Fibroblast of lung (primary cell): ENCODE results near the gene EIF4A2. TPM values are rescaled to one million over a fixed set of nuclear protein-coding genes. Genes with fewer than 3 reads are reported as not detected.

Source experiments
- DNase-seq, 2 donors: peaks; one replicate each; pipeline versions ENCODE4 v3.0.0 to v3.0.0-alpha.2; 2010; ENCODE audit warnings: low read depth in 2 of 2
- H2AFZ ChIP-seq: 2 replicates; pipeline ENCODE4 v1.5.1; 2012; ENCODE audit warnings: low read length, control low read depth, inconsistent platforms
- H3K27ac ChIP-seq: 2 replicates; pipeline ENCODE4 v1.5.1; 2011; ENCODE audit warnings: low read length, control low read depth; ENCODE audit not compliant: insufficient read depth
- H3K27me3 ChIP-seq: 2 replicates; pipeline ENCODE4 v1.5.1; 2011; ENCODE audit warnings: mild to moderate bottlenecking, low read length; ENCODE audit not compliant: control insufficient read depth, insufficient read depth
- H3K36me3 ChIP-seq: 2 replicates; pipeline ENCODE4 v1.5.1; 2011; ENCODE audit warnings: low read length; ENCODE audit not compliant: control insufficient read depth, insufficient read depth
- H3K4me1 ChIP-seq: 2 replicates; pipeline ENCODE4 v1.5.1; 2011; ENCODE audit warnings: low read length; ENCODE audit not compliant: control insufficient read depth, insufficient read depth; ENCODE audit errors: extremely low read depth
- H3K4me2 ChIP-seq: 2 replicates; pipeline ENCODE4 v1.5.1; 2011; ENCODE audit warnings: low read length, control low read depth; ENCODE audit not compliant: insufficient read depth; ENCODE audit errors: extremely low read depth
- H3K4me3 ChIP-seq, 4 experiments: fragments of 200-600 bp in 1 of 4; sonication (generic) in 1 of 4; replicated peaks in 1 of 4; 2 replicates each; pipeline ENCODE4 v1.5.1; 2011 to 2016; ENCODE audit warnings: low read length in 4 of 4, low read depth in 3 of 4, mild to moderate bottlenecking in 3 of 4, control low read depth in 2 of 4, inconsistent platforms in 1 of 4, mixed read lengths in 1 of 4; ENCODE audit not compliant: insufficient read depth in 1 of 4; ENCODE audit errors: control extremely low read depth in 1 of 4
- H3K79me2 ChIP-seq: 2 replicates; pipeline ENCODE4 v1.5.1; 2012; ENCODE audit warnings: mild to moderate bottlenecking, low read length, inconsistent platforms; ENCODE audit not compliant: control insufficient read depth, insufficient read depth
- H3K9ac ChIP-seq: 2 replicates; pipeline ENCODE4 v1.5.1; 2011; ENCODE audit warnings: mild to moderate bottlenecking, low read length, control low read depth; ENCODE audit not compliant: insufficient read depth
- H3K9me3 ChIP-seq: 2 replicates; pipeline ENCODE4 v1.5.1; 2012; ENCODE audit warnings: low read depth, low read length; ENCODE audit not compliant: control insufficient read depth, insufficient read depth
- H4K20me1 ChIP-seq: 2 replicates; pipeline ENCODE4 v1.5.1; 2011; ENCODE audit warnings: low read length; ENCODE audit not compliant: control insufficient read depth, insufficient read depth; ENCODE audit errors: extremely low read depth
- CTCF ChIP-seq, 2 donors: IDR thresholded peaks in 1 of 2; conservative IDR thresholded peaks in 1 of 2; 1 replicate in 1 of 2; 2 replicates in 1 of 2; pipeline ENCODE4 v1.5.1; 2011 to 2012; ENCODE audit warnings: low read length in 2 of 2, control low read depth in 1 of 2, inconsistent platforms in 1 of 2, low read depth in 1 of 2, mild to moderate bottlenecking in 1 of 2
- EZH2 ChIP-seq: IDR thresholded peaks from 2 replicates; pipeline ENCODE4 v1.5.1; 2012; ENCODE audit warnings: low read length, control low read depth, mild to moderate bottlenecking; ENCODE audit errors: missing control alignments
- polyA plus RNA-seq, 2 donors: library from polyadenylated mRNA; depleted of rRNA in 1 of 2; stranded (reverse) in 1 of 2; unstranded in 1 of 2; fragments of >200 nt; gene quantifications; 2 replicates each; pipeline ENCODE4 v1.2.1, GENCODE V29; 2011 to 2012; ENCODE audit warnings: missing spikeins in 1 of 2
- total RNA-seq: library from RNA; depleted of rRNA; stranded (reverse); fragments of >200 nt; gene quantifications from 2 replicates; pipeline ENCODE4 v1.2.1, GENCODE V29; 2014

The EIF4A2 gene
- total and polyA plus RNA-seq, 2 donors (not counting 1 experiment from before 2014, with no cell fraction given): 432 to 1,128 TPM

GRCh38 chr3:186760897-186761447 is 22.4 kb upstream of the EIF4A2 start:
- Histone ChIP-seq H4K20me1 (no peaks in the 10 kb centered on the region), H3K4me1 (no peaks in the 10 kb centered on the region), H3K36me3 (no peaks in the 10 kb centered on the region), H3K27ac (no peak overlapping the region), H3K4me3 (no peak overlapping the region), H2AFZ (no peak overlapping the region), H3K9ac (no peak overlapping the region), H3K9me3 (no peaks in the 10 kb centered on the region), H3K27me3 (no peaks in the 10 kb centered on the region), H3K4me2 (no peak overlapping the region), H3K79me2 (no peaks in the 10 kb centered on the region)
- TF ChIP-seq CTCF (conservative IDR thresholded peaks at IDR 0.05 in 1 of 2, IDR thresholded peaks at IDR 0.05 in 1 of 2; ENCODE audit: low read depth in 1 of 2, low read length in 2 of 2) (no peak), EZH2 (no peak)
- no peak for DNase-seq

GRCh38 chr3:186772281-186772694 is 11.1 kb upstream of the EIF4A2 start:
- Histone ChIP-seq H3K79me2 (no peaks in the 10 kb centered on the region), H4K20me1 (no peaks in the 10 kb centered on the region), H3K36me3 (no peaks in the 10 kb centered on the region), H3K4me1 (no peaks in the 10 kb centered on the region), H3K9me3 (no peaks in the 10 kb centered on the region), H3K27ac (no peak overlapping the region), H3K4me2 (peak overlapping the region; percentile 72), H3K9ac (no peak overlapping the region), H3K4me3 (peak overlapping the region; percentile 13 to 56 (median 40)), H3K27me3 (no peaks in the 10 kb centered on the region), H2AFZ (peak overlapping the region; percentile 85)
- no peak for TF ChIP-seq EZH2
- no peak for DNase-seq

DNA sequence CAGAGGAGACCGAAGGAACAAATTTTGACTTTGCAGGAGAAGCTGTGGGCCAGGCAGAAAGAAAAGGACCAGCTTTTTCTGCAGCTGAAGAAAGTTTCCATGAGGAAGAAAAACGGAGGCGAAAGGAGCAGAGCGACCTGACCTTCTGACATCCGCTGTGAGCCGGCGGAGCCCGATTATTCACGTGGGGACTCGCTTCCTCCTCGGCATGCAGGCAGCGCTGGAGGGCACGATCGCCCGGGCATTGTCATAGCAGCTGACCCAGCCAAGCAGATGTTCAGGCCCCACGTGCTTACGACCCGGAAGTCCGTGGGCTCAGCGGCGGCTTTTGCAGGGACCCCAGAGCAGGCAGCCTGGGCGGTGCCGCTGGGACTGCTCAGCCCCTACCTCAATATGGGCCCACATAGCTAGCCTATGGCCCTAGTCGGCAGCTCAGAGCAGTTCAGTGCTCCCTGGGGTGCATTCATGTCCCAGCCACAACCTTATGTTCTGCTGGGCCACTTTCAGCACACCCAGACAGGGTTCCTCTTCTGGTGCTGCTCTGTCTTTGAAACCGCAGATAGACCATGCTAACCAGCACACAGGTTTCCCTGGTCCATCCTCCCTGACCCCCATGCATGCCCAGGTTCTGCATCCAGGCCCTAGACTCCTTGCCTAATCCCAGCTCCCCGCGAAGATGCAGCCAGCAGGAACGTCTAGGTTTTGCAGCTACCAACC is 10.5 kb upstream of the EIF4A2 start:
- TF ChIP-seq EZH2: no peak
- H3K27me3 ChIP-seq: no peaks in the 10 kb centered on the region
- peak overlapping the region; percentile 13 to 56 (median 40) for H3K4me3 ChIP-seq
- H3K27ac ChIP-seq: no peak overlapping the region
- no peaks in the 10 kb centered on the region for H3K36me3 ChIP-seq
- H3K79me2 ChIP-seq: no peaks in the 10 kb centered on the region
- H3K9ac ChIP-seq: no peak overlapping the region
- H3K4me2 ChIP-seq: peak overlapping the region; percentile 72
- H3K9me3 ChIP-seq: no peaks in the 10 kb centered on the region
- peak overlapping the region; percentile 85 for H2AFZ ChIP-seq
- DNase-seq: peak in 1 of 2 donors; percentile 35
- no peaks in the 10 kb centered on the region for H3K4me1 ChIP-seq
- H4K20me1 ChIP-seq: no peaks in the 10 kb centered on the region

DNA sequence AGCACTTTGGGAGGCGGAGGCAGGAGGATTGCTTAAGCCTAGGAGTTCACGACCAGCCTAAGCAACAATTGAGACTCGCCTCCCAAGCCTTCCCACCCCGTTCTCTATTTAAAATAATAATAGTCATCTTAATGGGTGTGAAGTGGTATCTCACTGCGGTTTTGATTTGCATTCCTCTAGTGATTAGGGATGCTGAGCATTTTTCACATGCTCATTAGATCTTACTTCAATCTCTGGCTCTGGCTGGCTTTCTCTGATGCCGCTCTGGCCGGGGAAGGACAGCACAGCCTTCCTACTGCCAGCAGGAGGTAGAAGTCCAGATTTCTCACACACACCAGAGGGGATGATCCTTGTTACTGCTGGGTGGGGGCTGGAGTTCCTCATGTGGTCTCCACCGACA is 7.4 kb upstream of the EIF4A2 start:
- Histone ChIP-seq H3K4me3 (no peak overlapping the region), H3K4me1 (no peaks in the 10 kb centered on the region), H3K79me2 (no peaks in the 10 kb centered on the region), H3K9ac (no peak overlapping the region), H4K20me1 (no peaks in the 10 kb centered on the region), H3K27ac (no peak overlapping the region), H3K27me3 (no peaks in the 10 kb centered on the region), H3K36me3 (no peaks in the 10 kb centered on the region), H3K9me3 (no peaks in the 10 kb centered on the region), H3K4me2 (no peak overlapping the region), H2AFZ (no peak overlapping the region)
- peak in 1 of 2 donors; percentile 48 for DNase-seq
- no peak for TF ChIP-seq CTCF (conservative IDR thresholded peaks at IDR 0.05 in 1 of 2, IDR thresholded peaks at IDR 0.05 in 1 of 2; ENCODE audit: low read depth in 1 of 2, low read length in 2 of 2)
- TF ChIP-seq EZH2: no peak
